Measurements from ENCODE around the gene CDHR2. TPM values are rescaled to one million over a fixed set of nuclear protein-coding genes. Genes with fewer than 3 reads are reported as not detected.

The CDHR2 gene
- total RNA-seq = not detected in 2 replicates
- not detected in 2 replicates for polyA plus RNA-seq
- polyA plus RNA-seq (2011; cell fraction: cytosol; rRNA removed) = not detected in 2 replicates
- polyA plus RNA-seq (2011; cell fraction: nucleus; rRNA removed) = not detected in 2 replicates
- polyA plus RNA-seq (2012) = 0.18 TPM in 1 of 2 replicates, not detected in the other
- polyA minus RNA-seq = not detected in 2 replicates
- polyA minus RNA-seq (2011; cell fraction: cytosol; rRNA and poly(A)+ RNA removed) = not detected
- not detected in 2 replicates for polyA minus RNA-seq (2011; cell fraction: nucleus; rRNA and poly(A)+ RNA removed)
- percentile 8 among the genes with signal in this experiment for Bru-seq, nascent RNA
- percentile 9 among the genes with signal in this experiment for BruChase-seq, experiment 1, labeled RNA remaining after a 6-hour chase
- BruChase-seq, experiment 2, labeled RNA remaining after a 2-hour chase = percentile 8 among the genes with signal in this experiment
- long read RNA-seq = 0 reads

GRCh38 chr5:176548967-176549444 lies at the start of gene CDHR2:
TSS of gene CDHR2 (plus strand) at chr5:176549342. CDS start at chr5:176565353, 16,011 bp downstream.
- H3K9ac ChIP-seq (replicated peaks; ENCODE audit: extremely low read depth, insufficient read depth, low read length) = no peak within 1 kb of the TSS
- BruUV-seq (replicated peaks) = no TSS peak
- H2AFZ ChIP-seq (ENCODE audit: low read depth, low read length) = no peak within 1 kb of the TSS
- no peaks in the 10 kb centered on the region for H4K20me1 ChIP-seq (replicated peaks; ENCODE audit: control insufficient read depth, extremely low read depth, insufficient read depth, low read length)
- H3K79me2 ChIP-seq (ENCODE audit: control insufficient read depth, insufficient read depth, low read length) = no peaks in the 10 kb centered on the region
- H3K27me3 ChIP-seq (ENCODE audit: control insufficient read depth in 2 of 2, insufficient read depth in 2 of 2, low read length in 2 of 2) = no peaks in the 10 kb centered on the region
- H3K27ac ChIP-seq (ENCODE audit: insufficient read depth, low read depth, low read length) = no peak within 1 kb of the TSS
- no peak within 1 kb of the TSS for H3K4me2 ChIP-seq (ENCODE audit: insufficient read depth, low read length)
- DNase-seq (ENCODE audit: low read depth, low spot score) (no peak), FAIRE-seq (no peak)
- CTCF ChIA-PET = interaction anchor here (1.3 kb wide), 1 partner anchor 25 kb away, joined by 3 read pairs; no protein-coding TSS in a partner anchor
- dilution Hi-C loops (cut with MboI; ENCODE audit: extremely low pct_ligation_motif_present, low sequenced_read_pairs) = no loop called here
- no peaks in the 10 kb centered on the region for H3K9me3 ChIP-seq (replicated peaks; ENCODE audit: control insufficient read depth, insufficient read depth, low read length)
- intact Hi-C loops (cut with micrococcal nuclease) = no loop called here
- TF ChIP-seq MYC (IDR thresholded peaks at IDR 0.05; ENCODE audit: low read depth, low read length) (no peak), POLR2A (IDR thresholded peaks at IDR 0.05; ENCODE audit: low read depth, low read length) (no peak), EZH2 (IDR thresholded peaks at IDR 0.05; ENCODE audit: borderline replicate concordance, low read depth, low read length, severe bottlenecking) (no peak), MAX (IDR thresholded peaks at IDR 0.05; ENCODE audit: insufficient read depth, insufficient read length) (no peak), POLR2AphosphoS5 (IDR thresholded peaks at IDR 0.05; ENCODE audit: insufficient read depth, low read depth, low read length) (no peak), JUN (IDR thresholded peaks at IDR 0.05; ENCODE audit: borderline replicate concordance, insufficient read depth, insufficient read length, low read depth) (no peak), CTCF (IDR thresholded peaks at IDR 0.05; ENCODE audit: extremely low read depth in 1 of 2, insufficient read depth in 1 of 2, low read depth in 1 of 2, low read length in 2 of 2) (no peak), FOS (IDR thresholded peaks at IDR 0.05; ENCODE audit: borderline replicate concordance, insufficient read depth, low read length) (no peak), GATA2 (IDR thresholded peaks at IDR 0.05; ENCODE audit: insufficient read depth, insufficient read length, low read depth, low read length) (no peak)
- H3K36me3 ChIP-seq (ENCODE audit: control insufficient read depth in 2 of 2, extremely low read depth in 1 of 2, insufficient read depth in 2 of 2, low read length in 2 of 2) = no peaks in the 10 kb centered on the region
- peaks cover 1% of the 10 kb centered on the region for H3K4me1 ChIP-seq (ENCODE audit: control insufficient read depth, extremely low read depth, insufficient read depth, low read length)
- POLR2A ChIA-PET = interaction anchor here (0.6 kb wide), 1 partner anchor 71 kb away, joined by 7 read pairs; no protein-coding TSS in a partner anchor
- no peak within 1 kb of the TSS for H3K4me3 ChIP-seq (replicated peaks in 1 of 3; ENCODE audit: insufficient read depth in 1 of 3, low read depth in 1 of 3, low read length in 3 of 3)
- H3K9me1 ChIP-seq (replicated peaks; ENCODE audit: control insufficient read depth, extremely low read depth, insufficient read depth, low read length) = no peaks in the 10 kb centered on the region

Data from endothelial cell of umbilical vein (primary cell).